ENCODE data around the gene VCL.

Gene VCL

GRCh38 chr10:74079028-74079935, 81.4 kb downstream of the VCL start:
- no peak for DNase-seq

DNA sequence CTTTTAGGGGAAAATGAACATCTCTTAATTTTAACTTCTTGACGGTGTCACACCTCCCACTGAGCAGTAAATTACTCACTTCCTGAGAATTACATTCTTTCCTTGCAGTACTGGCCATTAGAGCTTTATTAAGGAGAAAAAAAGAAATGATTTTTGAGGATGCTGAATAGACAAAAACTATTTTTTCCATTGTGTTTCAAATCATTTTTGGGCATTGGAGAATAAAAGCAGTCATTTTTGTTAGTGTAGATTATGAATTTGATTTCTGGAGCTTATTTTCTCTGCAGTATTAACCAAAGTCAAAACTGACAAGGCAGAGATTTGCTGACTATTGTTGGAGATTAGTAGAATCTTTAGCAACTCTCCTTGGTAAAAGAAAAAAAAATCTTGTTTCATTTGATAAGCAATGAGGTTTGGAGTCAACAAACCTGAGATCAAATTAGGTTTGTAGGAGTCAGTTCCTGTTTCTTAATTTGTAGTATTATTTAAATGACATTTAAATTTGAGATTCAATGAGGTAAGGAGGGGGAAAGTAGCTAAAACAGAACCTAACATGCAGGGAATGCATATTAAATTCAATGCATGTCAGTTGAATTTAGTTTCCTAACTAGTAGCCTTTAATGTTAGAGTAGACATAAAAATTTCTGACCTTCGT, 82.1 kb downstream of the VCL start:
- no peak for DNase-seq

DNA sequence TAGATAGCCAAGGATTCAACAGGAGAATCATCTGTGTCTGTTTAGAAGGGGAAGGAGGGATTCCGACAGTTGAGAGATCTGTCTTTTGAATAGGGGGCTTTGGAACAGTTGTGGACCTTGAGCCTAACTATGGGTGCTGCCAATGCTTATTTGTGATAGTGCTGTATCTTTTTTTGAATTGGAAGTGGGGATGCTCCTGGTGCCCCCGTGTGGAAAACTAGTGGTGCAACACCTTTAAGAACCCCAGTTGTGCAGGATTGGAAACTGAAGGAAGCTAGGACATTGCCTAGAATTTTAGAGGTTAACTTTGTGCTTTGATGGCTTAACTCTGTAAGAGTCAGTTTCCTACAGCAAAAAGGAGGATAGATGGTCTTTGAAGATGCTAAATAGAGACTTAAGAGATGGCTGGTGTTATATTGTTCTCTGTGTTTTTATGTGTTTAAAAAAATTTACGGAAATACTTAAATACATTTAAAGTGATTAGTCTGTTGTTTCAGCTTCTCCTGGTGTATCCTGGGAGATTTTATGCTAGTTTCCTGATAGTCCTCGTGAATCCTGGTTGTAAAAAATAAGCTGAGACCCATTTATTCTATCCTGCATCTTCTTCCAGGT, 83.4 kb downstream of the VCL start:
- no peak for DNase-seq

- DNase-seq = no peak
These were observed 84.2 kb downstream of the VCL start for GRCh38 chr10:74081941-74082718.

DNA sequence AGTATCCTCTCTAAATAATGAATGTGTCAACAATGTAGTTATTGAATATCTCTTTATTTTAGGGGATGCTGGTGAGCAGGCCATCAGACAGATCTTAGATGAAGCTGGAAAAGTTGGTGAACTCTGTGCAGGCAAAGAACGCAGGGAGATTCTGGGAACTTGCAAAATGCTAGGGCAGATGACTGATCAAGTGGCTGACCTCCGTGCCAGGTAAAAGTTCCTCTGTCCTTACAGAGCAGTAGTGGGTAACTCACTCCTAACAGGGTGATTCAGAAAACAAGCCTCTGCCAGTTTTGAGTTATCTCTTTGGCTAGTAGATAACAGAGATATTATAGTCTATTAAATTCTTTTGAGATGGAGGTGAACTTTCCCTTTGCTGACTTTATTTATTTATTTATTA, 85.4 kb downstream of the VCL start:
- no peak for DNase-seq

DNA sequence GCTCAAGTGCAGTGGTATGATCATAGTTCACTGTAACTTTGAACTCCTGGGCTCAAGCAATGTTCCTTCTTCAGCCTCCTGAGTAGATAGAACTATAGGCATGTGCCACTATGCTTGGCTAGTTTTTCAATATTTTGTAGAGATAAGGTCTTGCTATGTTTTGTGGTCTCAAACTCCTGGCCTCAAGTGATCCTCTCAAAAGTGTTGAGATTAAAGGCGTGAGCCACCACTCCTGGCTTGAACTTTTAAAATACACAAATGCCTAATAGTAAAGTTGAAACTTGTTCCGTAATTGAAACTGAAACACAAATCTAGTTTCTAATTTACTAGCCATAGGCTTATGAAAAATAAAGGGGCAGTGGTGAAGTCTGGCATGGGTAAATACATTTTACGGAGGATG, 87.0 kb downstream of the VCL start:
- no peak for DNase-seq

GRCh38 chr10:74086317-74086716, 88.4 kb downstream of the VCL start:
- no peak for DNase-seq

DNA sequence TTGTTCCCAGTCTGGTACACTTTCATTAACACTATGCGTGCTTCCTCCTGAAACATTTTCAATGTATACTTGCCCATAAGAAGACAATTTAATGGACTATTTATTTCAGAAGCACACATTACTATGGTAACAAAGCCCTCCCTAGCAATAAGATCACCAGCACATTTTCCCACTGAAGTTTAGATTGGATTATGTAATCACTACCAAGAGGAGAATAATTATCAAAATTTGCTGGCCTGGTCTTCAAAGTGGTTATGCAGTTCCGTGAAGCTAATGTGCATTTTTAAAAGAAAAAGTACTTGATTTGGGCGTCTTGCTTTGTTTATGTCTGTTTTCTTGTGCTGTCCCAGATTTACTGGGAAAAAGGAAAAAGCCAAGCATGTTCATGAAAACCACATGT, 90.8 kb downstream of the VCL start:
- no peak for DNase-seq

GRCh38 chr10:74092372-74092771, 94.5 kb downstream of the VCL start:
- no peak for DNase-seq

- no peak for DNase-seq
These were observed 95.7 kb downstream of the VCL start for GRCh38 chr10:74093530-74094164.

DNA sequence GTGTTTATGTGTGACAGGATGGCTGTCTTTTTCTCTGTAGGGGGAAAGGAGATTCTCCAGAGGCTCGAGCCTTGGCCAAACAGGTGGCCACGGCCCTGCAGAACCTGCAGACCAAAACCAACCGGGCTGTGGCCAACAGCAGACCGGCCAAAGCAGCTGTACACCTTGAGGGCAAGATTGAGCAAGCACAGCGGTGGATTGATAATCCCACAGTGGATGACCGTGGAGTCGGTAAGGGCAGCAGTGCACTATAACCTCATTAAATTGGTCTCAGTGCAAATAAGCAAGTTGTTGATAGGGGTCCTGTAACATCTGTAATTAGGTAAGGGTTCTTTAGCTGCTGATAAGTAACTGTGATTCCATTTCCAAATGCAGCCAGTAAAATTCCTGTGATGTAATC, 96.3 kb downstream of the VCL start:
- DNase-seq = no peak

GRCh38 chr10:74096777-74097176, 98.9 kb downstream of the VCL start:
- no peak for DNase-seq

- DNase-seq = no peak
These were observed 99.9 kb downstream of the VCL start for GRCh38 chr10:74097776-74098175.

DNA sequence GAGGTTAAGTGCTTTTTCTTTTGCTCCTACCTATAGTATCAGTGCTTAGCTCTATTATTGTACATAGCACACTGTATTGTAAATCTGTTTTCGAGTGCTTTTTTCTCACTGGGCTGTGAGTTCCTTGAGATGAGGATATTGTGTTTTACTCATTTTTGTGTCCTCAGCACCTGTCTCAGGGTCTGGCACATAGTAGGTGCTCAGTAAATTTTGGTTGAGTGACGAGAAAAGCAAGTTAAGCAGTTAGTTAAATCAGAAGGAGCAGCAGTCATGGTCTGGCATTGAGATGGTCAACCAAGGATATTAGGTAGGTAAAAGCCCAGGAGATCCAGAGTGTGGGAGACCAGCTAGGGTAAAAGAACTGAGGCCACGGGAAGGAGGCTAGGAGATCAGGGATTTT, 101.5 kb downstream of the VCL start:
- no peak for DNase-seq

GRCh38 chr10:74099836-74100235, 101.9 kb downstream of the VCL start:
- DNase-seq = no peak

- no peak for DNase-seq
These were observed 105.8 kb downstream of the VCL start for GRCh38 chr10:74103560-74104258.

DNA sequence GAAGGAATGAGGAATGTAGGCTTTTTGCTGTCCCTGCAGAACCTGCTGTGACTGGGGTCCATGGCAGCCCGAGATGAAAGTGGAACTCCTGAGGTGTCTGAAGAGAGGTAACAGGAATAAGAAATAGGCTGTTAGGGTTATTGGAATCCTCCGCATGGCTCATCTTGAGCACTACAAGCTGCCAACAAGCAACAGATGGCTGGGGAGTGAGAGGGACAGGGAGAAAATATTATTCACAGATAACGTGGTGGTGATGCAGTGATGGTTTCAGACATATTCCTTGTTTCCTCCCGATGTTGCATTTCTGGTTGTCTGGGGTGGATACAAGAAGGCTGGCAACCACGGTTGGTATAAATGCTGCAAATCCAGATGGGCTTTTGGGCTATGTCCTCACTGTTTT, 106.6 kb downstream of the VCL start:
- DNase-seq = no peak

GRCh38 chr10:74104996-74105395, 107.1 kb downstream of the VCL start:
- DNase-seq = no peak

DNA sequence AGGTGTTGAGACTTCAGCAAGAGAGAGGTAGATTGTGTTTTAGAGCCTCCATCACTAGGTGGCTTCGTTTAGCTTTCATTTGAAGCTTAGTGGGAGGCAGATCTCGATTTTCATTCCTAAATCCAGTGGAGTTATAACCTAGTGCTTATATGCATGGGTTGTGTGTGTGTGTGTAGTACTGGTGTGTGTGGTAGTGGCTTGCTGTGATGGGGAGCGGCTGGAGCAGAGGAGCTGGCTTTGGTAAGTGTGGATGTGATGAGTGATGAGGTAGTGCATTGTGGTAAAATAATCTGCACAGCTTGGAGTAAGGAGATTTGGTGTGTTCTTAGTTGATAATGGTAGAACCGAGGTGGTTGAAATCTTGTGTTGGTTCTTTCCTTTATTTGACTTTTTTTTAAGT, 109.5 kb downstream of the VCL start:
- DNase-seq = no peak

DNA sequence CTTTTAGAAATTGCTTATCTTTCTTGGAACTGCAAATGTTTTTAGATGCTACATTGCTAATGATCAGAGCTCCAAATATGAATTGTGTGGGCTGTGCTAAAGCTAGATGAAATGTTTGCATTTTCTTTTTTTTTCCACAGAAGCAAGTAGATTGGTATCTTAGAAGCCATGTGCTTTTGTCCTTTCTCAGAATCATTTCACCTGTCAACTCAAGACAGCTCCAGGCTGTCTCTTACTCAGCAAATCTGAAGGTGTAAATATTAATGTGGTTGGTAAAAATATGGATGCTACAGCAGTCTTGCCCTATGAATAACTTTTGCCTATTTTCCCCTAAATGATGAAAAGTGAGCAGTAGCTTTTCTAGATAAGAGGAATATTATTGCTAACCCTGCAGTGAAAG, 111.5 kb downstream of the VCL start:
- DNase-seq = no peak

- DNase-seq = no peak
These were observed 112.2 kb downstream of the VCL start for GRCh38 chr10:74110120-74110519.

- DNase-seq = no peak
These were observed 113.9 kb downstream of the VCL start for GRCh38 chr10:74111799-74112198.
